ENCODE results near the gene TMEM63A. TPM values are rescaled to one million over a fixed set of nuclear protein-coding genes. Genes with fewer than 3 reads are reported as not detected.

The TMEM63A gene
- total RNA-seq, 1 experiment from 2014 or later, result 91.7 TPM

DNA sequence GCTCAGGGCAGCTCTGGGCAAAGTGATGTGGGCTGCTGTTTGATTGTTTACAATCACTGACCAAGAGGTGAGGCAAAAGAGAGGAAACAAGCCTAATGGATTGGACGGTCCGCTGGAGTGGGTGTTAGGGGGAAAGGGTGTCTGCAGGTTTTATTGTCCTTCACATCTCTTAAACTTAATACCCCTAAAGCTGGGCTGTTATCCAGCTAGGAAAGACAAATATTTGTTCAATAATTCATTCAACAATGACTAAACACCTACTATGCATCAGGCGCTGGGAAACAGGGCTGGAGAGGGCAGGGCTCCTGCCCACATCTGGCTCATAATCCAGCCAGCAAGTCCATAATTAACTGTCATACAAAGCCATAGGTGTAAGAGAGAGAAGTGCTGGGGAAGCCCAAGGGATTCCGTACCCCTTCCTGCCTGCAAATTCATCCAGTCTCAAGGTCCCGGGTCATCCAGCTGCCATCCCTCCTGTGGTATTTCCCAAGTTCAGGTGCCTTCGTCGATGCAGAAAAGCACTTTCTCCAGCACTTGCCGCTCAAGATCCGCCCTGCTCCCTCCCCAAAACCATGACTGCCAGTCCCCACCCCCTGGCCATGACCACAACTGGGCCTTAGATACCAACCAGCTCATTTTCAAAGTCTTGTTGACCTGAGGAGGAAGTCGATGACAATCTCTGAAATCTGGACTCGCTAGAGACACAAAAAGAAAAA is 10.7 kb downstream of the TMEM63A start:
- TF ChIP-seq, protein P1, sequence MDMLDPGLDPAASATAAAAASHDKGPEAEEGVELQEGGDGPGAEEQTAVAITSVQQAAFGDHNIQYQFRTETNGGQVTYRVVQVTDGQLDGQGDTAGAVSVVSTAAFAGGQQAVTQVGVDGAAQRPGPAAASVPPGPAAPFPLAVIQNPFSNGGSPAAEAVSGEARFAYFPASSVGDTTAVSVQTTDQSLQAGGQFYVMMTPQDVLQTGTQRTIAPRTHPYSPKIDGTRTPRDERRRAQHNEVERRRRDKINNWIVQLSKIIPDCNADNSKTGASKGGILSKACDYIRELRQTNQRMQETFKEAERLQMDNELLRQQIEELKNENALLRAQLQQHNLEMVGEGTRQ (CRISPR knock-in tag; IDR thresholded peaks at IDR 0.05), result no peak
- Mint-ChIP-seq H3K36me3 (peaks cover 64% of the 10 kb centered on the region), H3K4me1 (peaks cover 24% of the 10 kb centered on the region), H3K27me3 (ENCODE audit: low read depth) (no peaks in the 10 kb centered on the region), H3K9me3 (no peaks in the 10 kb centered on the region), H3K27ac (peak overlapping the region; percentile 38; the same call in 1 of the 2 replicates), H3K4me3 (no peak overlapping the region)
- ATAC-seq (no peak), DNase-seq (ENCODE audit: low spot score) (no peak)
- ChIA-PET POLR2A (interaction anchor here (0.7 kb wide), 1 partner anchor 326 kb away, joined by 4 read pairs; no protein-coding TSS in a partner anchor), CTCF (interaction anchor here (0.7 to 1.8 kb wide), 6 partner anchors 9 to 923 kb away, joined by 3 to 8 read pairs (median 4); partner anchors contain the start of gene TMEM63A)

DNA sequence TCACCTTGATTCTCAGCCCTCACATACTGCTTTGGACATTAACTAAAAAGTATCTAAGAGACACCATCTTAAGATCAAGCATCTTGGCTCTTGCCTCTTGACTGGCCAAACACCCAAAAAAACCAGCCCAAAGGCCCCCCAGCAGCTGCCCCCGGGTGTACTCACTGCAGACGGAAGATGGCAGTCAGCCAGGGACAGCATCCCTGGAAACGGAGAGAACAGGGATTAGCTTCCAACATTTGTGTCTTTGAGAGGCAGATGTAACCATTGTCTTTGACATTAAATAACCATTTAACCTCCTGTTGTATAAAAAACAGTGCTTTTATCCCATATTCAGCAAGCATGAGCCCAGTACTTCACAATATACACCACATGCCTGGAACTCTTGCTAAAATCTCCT is 11.3 kb downstream of the TMEM63A start:
- DNase-seq (ENCODE audit: low spot score) (no peak), ATAC-seq (no peak)
- Mint-ChIP-seq H3K9me3 (no peaks in the 10 kb centered on the region), H3K4me1 (peaks cover 19% of the 10 kb centered on the region), H3K36me3 (peaks cover 66% of the 10 kb centered on the region), H3K27me3 (ENCODE audit: low read depth) (no peaks in the 10 kb centered on the region), H3K4me3 (no peak overlapping the region), H3K27ac (0 out of 2 replicates have a peak overlapping the region, but pooled peaks have one; percentile 38)
- POLR2A ChIA-PET, result no interaction called here
- CTCF ChIA-PET, result interaction anchor here (0.9 to 1.8 kb wide), 5 partner anchors 10 to 92 kb away, joined by 3 to 8 read pairs (median 4); partner anchors contain the start of gene TMEM63A
- TF ChIP-seq, protein P2, sequence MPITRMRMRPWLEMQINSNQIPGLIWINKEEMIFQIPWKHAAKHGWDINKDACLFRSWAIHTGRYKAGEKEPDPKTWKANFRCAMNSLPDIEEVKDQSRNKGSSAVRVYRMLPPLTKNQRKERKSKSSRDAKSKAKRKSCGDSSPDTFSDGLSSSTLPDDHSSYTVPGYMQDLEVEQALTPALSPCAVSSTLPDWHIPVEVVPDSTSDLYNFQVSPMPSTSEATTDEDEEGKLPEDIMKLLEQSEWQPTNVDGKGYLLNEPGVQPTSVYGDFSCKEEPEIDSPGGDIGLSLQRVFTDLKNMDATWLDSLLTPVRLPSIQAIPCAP (CRISPR knock-in tag; IDR thresholded peaks at IDR 0.05), result no peak
- TF ChIP-seq FOXK1 (CRISPR knock-in tag; IDR thresholded peaks at IDR 0.05) (no peak), GTF2I (CRISPR knock-in tag; conservative IDR thresholded peaks at IDR 0.05) (no peak), ESRRA (CRISPR knock-in tag; IDR thresholded peaks at IDR 0.05; ENCODE audit: borderline replicate concordance) (no peak), ATF1 (CRISPR knock-in tag; IDR thresholded peaks at IDR 0.05) (no peak), ZNF219 (CRISPR knock-in tag; IDR thresholded peaks at IDR 0.05; ENCODE audit: borderline replicate concordance) (no peak)
- TF ChIP-seq, protein P3, sequence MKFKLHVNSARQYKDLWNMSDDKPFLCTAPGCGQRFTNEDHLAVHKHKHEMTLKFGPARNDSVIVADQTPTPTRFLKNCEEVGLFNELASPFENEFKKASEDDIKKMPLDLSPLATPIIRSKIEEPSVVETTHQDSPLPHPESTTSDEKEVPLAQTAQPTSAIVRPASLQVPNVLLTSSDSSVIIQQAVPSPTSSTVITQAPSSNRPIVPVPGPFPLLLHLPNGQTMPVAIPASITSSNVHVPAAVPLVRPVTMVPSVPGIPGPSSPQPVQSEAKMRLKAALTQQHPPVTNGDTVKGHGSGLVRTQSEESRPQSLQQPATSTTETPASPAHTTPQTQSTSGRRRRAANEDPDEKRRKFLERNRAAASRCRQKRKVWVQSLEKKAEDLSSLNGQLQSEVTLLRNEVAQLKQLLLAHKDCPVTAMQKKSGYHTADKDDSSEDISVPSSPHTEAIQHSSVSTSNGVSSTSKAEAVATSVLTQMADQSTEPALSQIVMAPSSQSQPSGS (CRISPR knock-in tag; IDR thresholded peaks at IDR 0.05; ENCODE audit: borderline replicate concordance, low read depth), result no peak

DNA sequence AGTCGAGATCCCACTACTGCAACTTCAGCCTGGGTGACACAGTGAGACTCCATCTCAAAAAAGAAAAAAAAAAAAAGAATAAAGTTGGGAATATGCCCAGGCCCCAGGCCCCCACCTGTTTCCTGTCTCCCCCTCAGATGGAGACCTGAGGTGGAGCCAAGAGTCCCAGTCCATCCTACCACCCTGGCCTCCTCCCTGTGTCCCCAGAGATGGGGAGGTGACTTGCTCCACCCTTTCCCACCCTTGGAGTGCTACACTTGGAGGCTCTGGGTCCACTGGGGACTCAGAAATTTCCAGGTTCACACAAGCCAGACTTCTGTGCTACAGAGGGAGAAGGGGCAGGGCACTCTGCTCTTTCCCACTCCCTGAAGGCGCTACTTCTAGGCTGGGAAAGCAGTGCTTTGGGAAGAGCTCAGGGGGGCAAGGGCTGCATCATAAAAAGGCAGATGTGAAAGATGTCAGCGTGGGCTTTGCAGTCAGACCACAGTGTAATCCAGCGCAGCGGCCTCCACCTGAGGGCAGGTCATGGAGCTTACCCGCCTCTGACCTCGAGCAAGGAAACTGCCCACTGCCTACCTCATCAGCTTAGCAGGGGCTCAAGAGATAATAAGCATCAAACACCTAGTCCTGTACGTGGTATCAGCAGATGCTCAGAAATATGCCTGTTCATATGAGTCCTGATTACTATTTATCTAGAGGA is 13.4 kb downstream of the TMEM63A start:
- DNase-seq (ENCODE audit: low spot score) (no peak), ATAC-seq (no peak)
- POLR2A ChIA-PET, result interaction anchor here (0.8 kb wide), 1 partner anchor 14 kb away, joined by 3 read pairs; the partner anchor contains the start of gene TMEM63A
- TF ChIP-seq NR3C1 (CRISPR knock-in tag; conservative IDR thresholded peaks at IDR 0.05; ENCODE audit: low read depth), result no peak
- no peak for TF ChIP-seq ZNF219 (CRISPR knock-in tag; IDR thresholded peaks at IDR 0.05; ENCODE audit: borderline replicate concordance)
- TF ChIP-seq PRRX2 (CRISPR knock-in tag; IDR thresholded peaks at IDR 0.05), result no peak
- TF ChIP-seq ELF4 (CRISPR knock-in tag; IDR thresholded peaks at IDR 0.05; ENCODE audit: low read depth), result no peak
- TF ChIP-seq, protein P4, sequence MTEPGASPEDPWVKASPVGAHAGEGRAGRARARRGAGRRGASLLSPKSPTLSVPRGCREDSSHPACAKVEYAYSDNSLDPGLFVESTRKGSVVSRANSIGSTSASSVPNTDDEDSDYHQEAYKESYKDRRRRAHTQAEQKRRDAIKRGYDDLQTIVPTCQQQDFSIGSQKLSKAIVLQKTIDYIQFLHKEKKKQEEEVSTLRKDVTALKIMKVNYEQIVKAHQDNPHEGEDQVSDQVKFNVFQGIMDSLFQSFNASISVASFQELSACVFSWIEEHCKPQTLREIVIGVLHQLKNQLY (CRISPR knock-in tag; IDR thresholded peaks at IDR 0.05), result no peak
- TF ChIP-seq NFE2L1 (CRISPR knock-in tag; IDR thresholded peaks at IDR 0.05), result no peak
- no peak for TF ChIP-seq ZNF416 (CRISPR knock-in tag; IDR thresholded peaks at IDR 0.05)
- TF ChIP-seq CREB1 (CRISPR knock-in tag; IDR thresholded peaks at IDR 0.05), result no peak
- no peak for TF ChIP-seq TEAD4 (CRISPR knock-in tag; IDR thresholded peaks at IDR 0.05)
- no peak for TF ChIP-seq CREM (CRISPR knock-in tag; IDR thresholded peaks at IDR 0.05)
- no peak for TF ChIP-seq ZNF317 (CRISPR knock-in tag; IDR thresholded peaks at IDR 0.05; ENCODE audit: borderline replicate concordance, low read depth)
- TF ChIP-seq, protein P5, sequence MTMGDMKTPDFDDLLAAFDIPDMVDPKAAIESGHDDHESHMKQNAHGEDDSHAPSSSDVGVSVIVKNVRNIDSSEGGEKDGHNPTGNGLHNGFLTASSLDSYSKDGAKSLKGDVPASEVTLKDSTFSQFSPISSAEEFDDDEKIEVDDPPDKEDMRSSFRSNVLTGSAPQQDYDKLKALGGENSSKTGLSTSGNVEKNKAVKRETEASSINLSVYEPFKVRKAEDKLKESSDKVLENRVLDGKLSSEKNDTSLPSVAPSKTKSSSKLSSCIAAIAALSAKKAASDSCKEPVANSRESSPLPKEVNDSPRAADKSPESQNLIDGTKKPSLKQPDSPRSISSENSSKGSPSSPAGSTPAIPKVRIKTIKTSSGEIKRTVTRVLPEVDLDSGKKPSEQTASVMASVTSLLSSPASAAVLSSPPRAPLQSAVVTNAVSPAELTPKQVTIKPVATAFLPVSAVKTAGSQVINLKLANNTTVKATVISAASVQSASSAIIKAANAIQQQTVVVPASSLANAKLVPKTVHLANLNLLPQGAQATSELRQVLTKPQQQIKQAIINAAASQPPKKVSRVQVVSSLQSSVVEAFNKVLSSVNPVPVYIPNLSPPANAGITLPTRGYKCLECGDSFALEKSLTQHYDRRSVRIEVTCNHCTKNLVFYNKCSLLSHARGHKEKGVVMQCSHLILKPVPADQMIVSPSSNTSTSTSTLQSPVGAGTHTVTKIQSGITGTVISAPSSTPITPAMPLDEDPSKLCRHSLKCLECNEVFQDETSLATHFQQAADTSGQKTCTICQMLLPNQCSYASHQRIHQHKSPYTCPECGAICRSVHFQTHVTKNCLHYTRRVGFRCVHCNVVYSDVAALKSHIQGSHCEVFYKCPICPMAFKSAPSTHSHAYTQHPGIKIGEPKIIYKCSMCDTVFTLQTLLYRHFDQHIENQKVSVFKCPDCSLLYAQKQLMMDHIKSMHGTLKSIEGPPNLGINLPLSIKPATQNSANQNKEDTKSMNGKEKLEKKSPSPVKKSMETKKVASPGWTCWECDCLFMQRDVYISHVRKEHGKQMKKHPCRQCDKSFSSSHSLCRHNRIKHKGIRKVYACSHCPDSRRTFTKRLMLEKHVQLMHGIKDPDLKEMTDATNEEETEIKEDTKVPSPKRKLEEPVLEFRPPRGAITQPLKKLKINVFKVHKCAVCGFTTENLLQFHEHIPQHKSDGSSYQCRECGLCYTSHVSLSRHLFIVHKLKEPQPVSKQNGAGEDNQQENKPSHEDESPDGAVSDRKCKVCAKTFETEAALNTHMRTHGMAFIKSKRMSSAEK (CRISPR knock-in tag; IDR thresholded peaks at IDR 0.05; ENCODE audit: borderline replicate concordance), result no peak
- no peak for TF ChIP-seq ZNF263 (CRISPR knock-in tag; IDR thresholded peaks at IDR 0.05; ENCODE audit: low read depth)
- CTCF ChIA-PET, result interaction anchor here (1.3 kb wide), 1 partner anchor 9 kb away, joined by 3 read pairs; no protein-coding TSS in a partner anchor
- H3K4me3 Mint-ChIP-seq, result no peak overlapping the region
- H3K9me3 Mint-ChIP-seq, result no peaks in the 10 kb centered on the region
- H3K27me3 Mint-ChIP-seq (ENCODE audit: low read depth), result no peaks in the 10 kb centered on the region
- H3K27ac Mint-ChIP-seq, result peak overlapping the region; percentile 27; the same call in 1 of the 2 replicates
- peaks cover 69% of the 10 kb centered on the region for H3K36me3 Mint-ChIP-seq
- H3K4me1 Mint-ChIP-seq, result peaks cover 14% of the 10 kb centered on the region
